ENCODE results near the gene SAMD8. TPM values are rescaled to one million over a fixed set of nuclear protein-coding genes. Genes with fewer than 3 reads are reported as not detected.
"Not testable (repeated sequence)": the region's sequence is repeated elsewhere in the genome, so short reads cannot be mapped to it uniquely, and the experiment has no call there.

Gene SAMD8
- total RNA-seq, 1 donor from 2014 or later: 29.3 TPM

DNA sequence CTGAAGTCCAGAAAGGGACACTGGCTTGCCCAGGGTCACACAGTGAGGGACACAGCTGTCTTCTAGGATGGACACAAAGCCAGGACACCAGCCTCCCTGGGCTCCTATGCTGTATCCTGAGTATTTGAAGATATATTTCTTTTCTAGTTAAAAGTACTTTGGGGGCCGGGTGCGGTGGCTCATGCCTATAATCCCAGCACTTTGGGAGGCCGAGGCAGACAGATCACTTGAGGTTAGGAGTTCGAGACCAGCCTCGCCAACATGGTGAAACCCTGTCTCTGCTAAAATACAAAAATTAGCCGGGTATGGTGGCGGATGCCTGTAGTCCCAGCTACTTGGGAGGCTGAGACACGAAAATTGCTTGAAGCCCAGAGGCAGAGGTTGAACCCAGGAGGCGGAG is 4.6 kb upstream of the SAMD8 start:
- DNase-seq (ENCODE audit: extremely low read depth, low read depth, low spot score): not testable (repeated sequence)

GRCh38 chr10:75107756-75108683 is 3.4 kb upstream of the SAMD8 start:
- no peak for DNase-seq (ENCODE audit: extremely low read depth, low read depth, low spot score)

GRCh38 chr10:75108684-75109458 is 2.6 kb upstream of the SAMD8 start:
- no peak for DNase-seq (ENCODE audit: extremely low read depth, low read depth, low spot score)

GRCh38 chr10:75109459-75109778 is 2.0 kb upstream of the SAMD8 start:
- no peak for DNase-seq (ENCODE audit: extremely low read depth, low read depth, low spot score)

DNA sequence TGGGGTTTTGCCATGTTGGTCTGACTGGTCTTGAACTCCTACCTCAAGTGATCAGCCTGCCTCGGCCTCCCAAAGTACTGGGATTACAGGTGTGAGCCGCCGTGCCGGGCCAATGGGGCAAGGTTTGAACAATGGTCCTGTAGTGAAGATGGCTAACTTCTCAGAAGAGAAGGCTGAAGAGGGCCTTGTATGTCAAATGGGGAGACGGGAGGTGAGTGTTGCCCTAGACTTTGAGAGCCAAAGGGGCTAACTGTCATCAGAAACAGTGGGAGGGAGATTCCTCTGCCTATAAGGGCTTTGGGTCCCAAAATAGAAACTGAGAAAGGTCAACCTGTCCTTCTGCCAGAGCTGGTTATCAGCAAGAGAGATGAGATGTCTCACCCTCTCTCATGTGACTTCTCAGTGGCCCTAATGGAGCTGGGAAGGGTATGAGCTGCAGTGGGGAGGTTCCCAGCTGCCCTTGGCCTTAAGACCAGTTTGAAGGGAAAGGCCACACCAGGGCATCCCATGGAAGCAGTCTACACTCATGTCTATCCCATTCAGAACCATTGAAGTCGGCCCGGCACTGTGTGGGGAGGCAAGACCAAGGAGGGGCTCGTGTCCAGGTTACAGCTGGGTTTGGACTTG is 1.3 kb upstream of the SAMD8 start:
- DNase-seq (ENCODE audit: extremely low read depth, low read depth, low spot score): no peak

DNA sequence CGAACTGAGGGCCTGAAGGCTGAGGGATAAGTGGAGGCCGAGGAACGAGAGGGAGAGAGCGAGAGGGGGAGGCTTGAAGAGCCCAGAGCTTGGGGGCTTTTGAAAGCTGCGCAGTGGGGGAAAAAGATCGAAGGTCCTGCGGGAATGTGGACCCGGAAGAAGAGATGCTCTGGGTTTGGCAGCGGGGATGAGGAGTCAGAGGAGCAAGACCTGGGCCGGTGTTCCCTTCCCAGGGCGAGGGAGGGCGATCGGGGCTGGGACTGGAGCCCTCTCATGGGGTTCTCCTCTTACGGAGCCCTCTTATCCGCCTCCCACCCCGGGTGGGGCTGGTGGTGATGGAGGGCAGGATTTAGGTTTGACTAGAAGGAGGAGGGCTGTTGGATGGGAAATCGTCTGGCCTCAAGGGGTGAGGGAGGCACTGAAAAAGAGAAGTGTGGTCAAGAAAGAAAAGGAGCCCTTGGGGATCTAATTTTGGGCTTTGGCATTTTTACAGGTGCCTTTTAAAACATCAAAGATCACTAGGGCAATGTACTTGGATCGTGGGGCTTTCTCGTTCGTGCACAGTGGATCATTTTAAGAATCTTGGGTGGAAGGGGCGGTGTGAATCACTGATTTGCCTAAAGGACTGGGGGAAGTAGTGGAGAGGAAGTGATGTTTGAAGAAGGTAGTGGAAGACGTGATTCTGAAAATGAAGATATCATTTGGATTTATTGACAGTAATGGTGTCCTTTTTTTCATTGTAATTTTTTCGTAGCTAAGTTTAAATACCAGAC is 637 bp downstream of the SAMD8 start:
- no peak for DNase-seq (ENCODE audit: extremely low read depth, low read depth, low spot score)

- DNase-seq (ENCODE audit: extremely low read depth, low read depth, low spot score): no peak
Observed at GRCh38 chr10:75115137-75115536, 3.7 kb downstream of the SAMD8 start.

- not testable (repeated sequence) for DNase-seq (ENCODE audit: extremely low read depth, low read depth, low spot score)
Observed at GRCh38 chr10:75116941-75117775, 5.7 kb downstream of the SAMD8 start.

DNA sequence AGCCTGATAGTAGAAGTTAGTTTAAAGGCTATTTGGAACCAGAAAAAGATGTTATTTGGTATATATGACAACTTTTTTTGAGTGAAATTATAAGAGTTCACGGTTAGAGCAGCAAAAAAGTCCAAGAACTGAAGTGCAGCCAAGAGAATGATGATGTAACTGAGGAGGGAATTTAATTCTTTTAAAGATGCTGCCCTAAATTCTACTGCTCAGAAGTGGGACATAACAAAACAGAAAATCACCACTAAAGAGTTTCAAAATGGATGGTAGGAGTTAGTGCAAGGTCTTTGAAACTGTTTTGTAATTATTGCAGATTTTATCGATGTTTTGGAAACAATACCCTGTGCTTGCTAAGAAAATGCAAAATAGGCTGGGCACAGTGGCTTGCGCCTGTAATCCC is 6.5 kb downstream of the SAMD8 start:
- DNase-seq (ENCODE audit: extremely low read depth, low read depth, low spot score): no peak

DNA sequence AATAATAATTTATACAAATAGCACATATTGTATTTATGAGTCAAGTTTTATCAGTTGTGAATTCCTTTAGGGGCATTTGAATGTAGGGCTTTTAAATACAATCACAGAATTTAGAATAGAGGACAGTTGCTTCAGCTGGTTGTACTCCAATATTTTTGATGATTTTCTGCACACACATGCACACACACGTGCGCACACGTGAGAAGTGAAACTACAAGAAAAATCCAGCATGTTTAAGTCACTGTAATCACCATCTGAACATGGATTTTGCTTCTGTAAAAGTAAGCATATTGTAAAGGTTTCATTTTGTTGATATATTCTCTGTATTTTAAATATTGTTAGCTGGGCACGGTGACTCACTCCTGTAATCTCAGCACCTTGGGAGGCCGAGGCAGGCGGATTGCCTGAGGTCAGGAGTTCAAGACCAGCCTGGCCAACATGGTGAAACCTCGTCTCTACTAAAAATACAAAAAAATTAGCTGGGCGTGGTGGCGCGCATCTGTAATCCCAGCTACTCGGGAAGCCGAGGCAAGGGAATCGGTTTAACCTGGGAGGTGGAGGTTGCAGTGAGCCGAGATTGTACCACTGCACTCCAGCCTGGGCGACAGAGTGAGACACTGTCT is 8.1 kb downstream of the SAMD8 start:
- not testable (repeated sequence) for DNase-seq (ENCODE audit: extremely low read depth, low read depth, low spot score)

DNA sequence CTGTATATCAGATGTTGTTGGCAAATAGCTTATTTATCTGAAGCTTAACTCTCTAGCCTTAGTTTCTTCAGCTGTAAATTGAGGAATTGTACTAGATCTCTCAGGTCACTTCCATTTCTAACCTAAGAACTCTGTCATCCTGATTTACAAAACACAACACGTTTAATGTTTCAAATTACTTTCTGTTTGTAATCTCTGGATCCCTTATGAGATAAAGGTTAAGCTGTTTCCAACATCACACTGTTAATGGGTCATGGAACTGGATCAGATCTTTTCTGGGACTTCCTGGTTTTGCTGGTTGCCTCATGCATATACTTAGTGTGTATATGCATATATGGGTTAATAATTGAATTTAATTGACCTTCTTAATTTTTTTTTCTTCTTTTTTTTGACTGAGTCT is 9.9 kb downstream of the SAMD8 start:
- DNase-seq (ENCODE audit: extremely low read depth, low read depth, low spot score): no peak

DNA sequence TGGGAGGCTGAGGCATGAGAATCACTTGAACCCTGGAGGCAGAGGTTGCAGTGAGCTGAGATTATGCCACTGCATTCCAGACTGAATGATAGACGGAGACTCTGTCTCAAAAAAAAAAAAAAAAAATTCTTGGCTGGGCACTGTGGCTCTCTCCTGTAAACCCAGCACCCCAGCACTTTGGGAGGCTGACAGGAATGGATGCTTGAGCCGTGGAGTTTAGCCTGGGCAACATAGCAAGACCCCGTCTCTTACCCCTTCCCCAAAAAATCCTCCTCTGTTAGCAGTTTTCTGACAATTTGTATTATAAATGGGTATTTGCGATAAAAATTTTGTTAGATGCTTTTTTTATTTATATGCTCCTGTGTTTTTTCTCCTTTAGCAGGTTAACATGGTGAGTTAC is 11.0 kb downstream of the SAMD8 start:
- DNase-seq (ENCODE audit: extremely low read depth, low read depth, low spot score): no peak

- DNase-seq (ENCODE audit: extremely low read depth, low read depth, low spot score): no peak
Observed at GRCh38 chr10:75123088-75123682, 11.7 kb downstream of the SAMD8 start.

DNA sequence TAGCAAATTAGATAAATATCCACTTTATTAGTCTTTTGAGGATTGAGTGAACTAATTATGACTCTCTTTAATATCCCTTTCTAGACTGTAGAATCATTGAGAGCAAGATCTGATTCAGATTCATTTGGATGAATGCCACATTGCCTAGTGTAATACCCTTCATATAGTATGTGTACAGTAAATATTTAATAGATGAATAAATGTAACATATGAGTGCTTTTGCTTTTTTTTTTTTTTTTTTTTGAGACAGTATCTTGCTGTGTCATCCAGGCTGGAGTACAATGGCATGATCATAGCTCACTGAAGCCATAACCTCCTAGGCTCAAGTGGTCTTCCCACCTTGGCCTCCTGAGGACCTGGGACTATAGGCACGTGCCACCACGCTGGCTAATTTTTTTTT is 14.8 kb downstream of the SAMD8 start:
- no peak for DNase-seq (ENCODE audit: extremely low read depth, low read depth, low spot score)

- DNase-seq (ENCODE audit: extremely low read depth, low read depth, low spot score): peak; percentile 56
Observed at GRCh38 chr10:75127471-75127870, 16.0 kb downstream of the SAMD8 start.

DNA sequence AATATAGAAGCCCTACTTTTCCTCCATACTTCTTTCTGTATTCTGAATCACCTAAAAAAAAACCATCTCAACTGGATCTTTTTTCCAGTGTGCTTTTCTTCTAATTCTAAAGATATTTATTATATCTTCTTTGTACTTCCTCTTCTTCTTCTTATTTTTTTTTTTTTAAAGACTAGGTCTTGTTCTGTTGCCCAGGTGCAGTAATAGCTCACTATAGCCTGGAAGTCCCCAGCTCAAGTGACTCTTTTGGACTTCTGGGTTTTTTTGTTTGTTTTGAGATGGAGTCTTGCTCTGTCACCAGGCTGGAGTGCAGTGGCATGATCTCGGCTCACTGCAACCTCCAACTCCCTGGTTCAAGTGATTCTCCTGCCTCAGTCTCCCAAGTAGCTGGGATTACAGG is 17.5 kb downstream of the SAMD8 start:
- DNase-seq (ENCODE audit: extremely low read depth, low read depth, low spot score): not testable (repeated sequence)

DNA sequence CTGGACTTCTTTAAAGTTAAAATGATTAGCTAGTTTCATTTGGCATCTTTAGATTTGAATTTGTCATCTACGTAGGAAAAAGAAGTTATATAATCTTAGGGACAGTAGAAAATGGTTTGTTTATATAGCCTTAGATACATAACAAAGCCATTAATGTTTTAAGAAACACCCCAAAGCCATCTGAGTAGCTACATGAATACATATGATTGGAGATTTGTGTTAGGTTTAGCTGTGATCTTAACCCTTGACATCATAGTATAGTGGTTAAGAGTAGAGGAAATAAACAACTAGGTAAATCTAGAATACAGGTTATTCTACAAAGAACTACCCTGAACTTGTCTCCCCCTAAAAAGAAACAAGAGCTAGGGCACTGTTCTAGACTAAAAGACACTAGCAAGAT is 18.1 kb downstream of the SAMD8 start:
- no peak for DNase-seq (ENCODE audit: extremely low read depth, low read depth, low spot score)

GRCh38 chr10:75133701-75134100 is 22.2 kb downstream of the SAMD8 start:
- DNase-seq (ENCODE audit: extremely low read depth, low read depth, low spot score): not testable (repeated sequence)

DNA sequence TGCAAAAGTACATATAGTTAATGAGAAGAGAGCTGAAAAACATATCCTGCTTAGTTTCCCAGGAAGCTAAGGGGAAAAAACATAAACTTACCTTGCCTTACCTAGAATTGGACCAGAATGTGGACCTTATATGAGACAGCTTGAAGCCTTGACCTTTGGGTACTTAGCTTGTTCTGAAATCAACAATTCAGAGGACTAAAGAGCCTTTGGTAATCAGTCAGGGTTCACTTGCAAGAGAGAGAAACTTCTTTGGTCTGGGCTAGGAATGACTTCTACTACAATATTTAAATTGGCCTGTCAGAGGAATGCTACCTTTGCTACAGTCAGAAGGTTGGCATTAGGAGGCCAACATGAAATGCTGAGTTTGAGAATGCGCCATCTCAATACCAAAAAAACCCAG is 24.9 kb downstream of the SAMD8 start:
- no peak for DNase-seq (ENCODE audit: extremely low read depth, low read depth, low spot score)
